ENCODE data around the gene OR6C70.

- TF ChIP-seq CTCF (IDR thresholded peaks at IDR 0.05) (no peak), EZH2 (IDR thresholded peaks at IDR 0.05; ENCODE audit: borderline replicate concordance, insufficient read depth, low read depth, low read length, poor library complexity, severe bottlenecking) (no peak)
Measured at GRCh38 chr12:55515696-55516095, 45.8 kb upstream of the OR6C70 start.
